NT2/D1 (cell line): Measurements from ENCODE around the gene TSPAN17.

ENCODE experiments used
- YY1 ChIP-seq: IDR thresholded peaks from 2 replicates; pipeline ENCODE4 v1.6.1; 2011; ENCODE audit not compliant: insufficient read length, insufficient read depth
- ZNF274 ChIP-seq: IDR thresholded peaks from 2 replicates; pipeline ENCODE4 v1.6.1; 2011; ENCODE audit warnings: mild to moderate bottlenecking, low read depth, low read length

DNA sequence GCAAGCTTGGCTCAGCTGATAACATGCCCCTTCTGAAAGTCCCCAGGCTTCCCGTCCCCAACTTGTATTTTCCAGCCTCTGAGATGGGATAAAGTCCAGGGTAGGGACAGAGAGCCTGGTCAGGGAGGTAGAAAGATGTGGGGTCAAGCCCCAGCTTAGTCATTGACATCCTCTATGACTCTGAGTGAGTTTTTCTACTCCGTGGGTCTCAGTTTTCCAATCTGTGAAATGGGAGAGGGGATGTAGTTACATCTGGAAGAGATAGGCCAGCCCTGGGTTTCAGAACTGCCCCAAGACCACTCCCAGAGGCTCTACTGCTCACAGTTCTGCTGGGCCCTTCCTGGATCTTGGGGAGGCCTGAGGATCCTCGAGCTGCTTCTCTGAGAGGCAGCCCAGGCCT, 40.4 kb upstream of the TSPAN17 start:
- TF ChIP-seq YY1 (no peak), ZNF274 (no peak)
